GM12891 (cell line): Measurements from ENCODE around the gene KIFAP3.

Source experiments
- POLR2A ChIP-seq: IDR thresholded peaks from 2 replicates; pipeline ENCODE4 v1.6.1; 2011; ENCODE audit warnings: low read depth, low read length, control low read depth
- POLR2AphosphoS5 ChIP-seq: IDR thresholded peaks from 2 replicates; pipeline ENCODE4 v1.6.1; 2011; ENCODE audit warnings: low read depth, low read length, control low read depth
- SPI1 ChIP-seq: IDR thresholded peaks from 2 replicates; pipeline ENCODE4 v1.6.1; 2011; ENCODE audit warnings: low read depth, low read length, control low read depth
- TAF1 ChIP-seq: IDR thresholded peaks from 2 replicates; pipeline ENCODE4 v1.6.1; 2011; ENCODE audit warnings: low read depth, low read length, control low read depth

DNA sequence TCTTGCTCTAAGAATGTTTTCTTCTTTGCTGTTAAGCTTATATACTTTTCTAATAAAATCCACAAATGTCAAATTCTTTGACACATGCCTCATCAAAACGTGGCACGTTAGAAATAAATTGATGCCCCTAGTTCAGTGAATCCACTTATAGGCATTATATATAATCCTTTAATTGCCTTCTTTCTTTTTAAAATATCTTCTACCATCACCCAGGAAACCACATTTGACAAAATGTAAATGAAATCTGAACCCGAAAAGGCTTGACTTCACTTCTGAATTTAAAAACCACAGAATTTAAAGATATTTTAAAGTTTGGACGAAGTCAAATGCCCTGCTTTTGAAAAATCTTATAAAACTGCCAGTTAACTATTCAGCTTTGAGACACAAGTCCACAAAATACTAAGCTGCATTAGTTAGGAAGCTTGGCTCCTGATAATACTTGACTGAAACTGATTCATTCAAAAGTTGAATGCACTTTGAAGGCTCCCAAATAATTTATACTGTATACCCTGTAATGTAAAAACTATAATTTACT, 22.4 kb upstream of the KIFAP3 start:
- TF ChIP-seq POLR2A (no peak), POLR2AphosphoS5 (no peak), SPI1 (no peak), TAF1 (no peak)
